ENCODE data around the gene TBC1D14.
A peak's percentile ranks its signal among the peaks of the same experiment; 100 is the strongest.
"Not testable (repeated sequence)": the region's sequence is repeated elsewhere in the genome, so short reads cannot be mapped to it uniquely, and the experiment has no call there.

The TBC1D14 gene

GRCh38 chr4:6894528-6895498, 14.8 kb upstream of the TBC1D14 start:
- Mint-ChIP-seq H3K27ac (peak overlapping the region; percentile 52), H3K9me3 (peaks cover 25% of the 10 kb centered on the region), H3K4me1 (ENCODE audit: low read depth) (peaks cover 45% of the 10 kb centered on the region)

GRCh38 chr4:6896035-6896434, 13.6 kb upstream of the TBC1D14 start:
- Mint-ChIP-seq H3K27me3 (ENCODE audit: low read depth) (no peaks in the 10 kb centered on the region), H3K36me3 (ENCODE audit: low read depth) (peaks cover 15% of the 10 kb centered on the region), H3K9me3 (peaks cover 15% of the 10 kb centered on the region), H3K4me3 (no peak overlapping the region), H3K27ac (no peak overlapping the region), H3K4me1 (ENCODE audit: low read depth) (peaks cover 55% of the 10 kb centered on the region)

More at GRCh38 chr4:6894528-6895498, 14.8 kb upstream of the TBC1D14 start:
- H3K27me3 Mint-ChIP-seq (ENCODE audit: low read depth), result no peaks in the 10 kb centered on the region
- H3K4me3 Mint-ChIP-seq, result no peak overlapping the region
- peaks cover 22% of the 10 kb centered on the region for H3K36me3 Mint-ChIP-seq (ENCODE audit: low read depth)

DNA sequence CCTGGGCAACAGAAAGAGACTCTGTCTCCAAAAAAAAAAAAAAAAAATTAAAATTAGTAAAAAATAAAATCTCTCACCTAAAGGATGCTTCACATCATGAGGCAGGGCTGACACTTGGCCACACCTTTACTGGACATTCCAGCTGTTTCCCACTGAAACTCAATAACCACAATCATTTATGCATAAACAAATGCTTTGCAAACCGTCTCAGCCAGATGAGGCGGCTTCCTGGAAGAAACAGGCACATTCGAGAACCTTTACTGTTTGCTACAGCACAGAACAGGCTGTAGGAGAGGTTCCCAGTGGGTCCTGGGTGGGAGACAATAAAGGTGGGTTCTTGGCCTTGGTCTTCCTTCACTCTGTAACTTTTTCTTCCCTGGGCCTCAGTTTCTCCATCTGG, 10.9 kb upstream of the TBC1D14 start:
- H3K36me3 Mint-ChIP-seq (ENCODE audit: low read depth), result peaks cover 11% of the 10 kb centered on the region
- peaks cover 15% of the 10 kb centered on the region for H3K9me3 Mint-ChIP-seq
- peak overlapping the region; percentile 59 for H3K4me3 Mint-ChIP-seq
- no peaks in the 10 kb centered on the region for H3K27me3 Mint-ChIP-seq (ENCODE audit: low read depth)
- peaks cover 44% of the 10 kb centered on the region for H3K4me1 Mint-ChIP-seq (ENCODE audit: low read depth)
- peak overlapping the region; percentile 98 for H3K27ac Mint-ChIP-seq

DNA sequence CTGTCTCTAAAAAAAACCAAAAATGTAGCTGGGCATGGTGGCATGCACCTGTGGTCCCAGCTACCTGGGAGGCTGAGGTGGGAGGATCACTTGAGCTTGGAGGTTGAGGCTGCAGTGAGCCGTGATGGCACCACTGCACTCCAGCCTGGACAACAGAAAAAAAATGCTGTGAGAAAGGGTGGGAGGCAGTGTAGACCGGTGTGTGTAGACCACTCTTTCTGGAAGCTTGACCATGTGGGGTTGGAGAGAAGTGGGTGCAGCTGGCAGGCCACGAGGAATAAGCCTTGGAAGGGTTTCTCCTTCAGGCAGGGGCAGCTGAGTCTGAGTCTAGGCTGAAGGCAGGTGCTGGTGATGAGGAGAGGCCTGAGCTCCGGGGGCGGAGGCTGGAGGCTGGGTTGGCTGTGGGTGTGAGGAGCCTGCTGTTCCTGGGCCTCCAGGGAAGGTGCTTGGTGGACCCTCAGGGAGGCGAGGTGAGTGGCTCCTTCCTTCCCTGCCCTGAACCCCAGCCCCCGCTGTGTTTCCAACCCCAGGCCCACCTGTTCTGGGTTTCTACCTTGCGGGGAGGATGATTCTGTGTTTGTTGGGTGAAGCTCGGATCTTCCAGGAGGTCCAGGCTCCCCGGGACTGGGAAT, 9.3 kb upstream of the TBC1D14 start:
- peaks cover 51% of the 10 kb centered on the region for H3K4me1 Mint-ChIP-seq (ENCODE audit: low read depth)
- H3K27ac Mint-ChIP-seq, result peak overlapping the region; percentile 98
- H3K9me3 Mint-ChIP-seq, result peaks cover 15% of the 10 kb centered on the region
- H3K4me3 Mint-ChIP-seq, result peak overlapping the region; percentile 59
- peaks cover 10% of the 10 kb centered on the region for H3K36me3 Mint-ChIP-seq (ENCODE audit: low read depth)
- no peaks in the 10 kb centered on the region for H3K27me3 Mint-ChIP-seq (ENCODE audit: low read depth)

DNA sequence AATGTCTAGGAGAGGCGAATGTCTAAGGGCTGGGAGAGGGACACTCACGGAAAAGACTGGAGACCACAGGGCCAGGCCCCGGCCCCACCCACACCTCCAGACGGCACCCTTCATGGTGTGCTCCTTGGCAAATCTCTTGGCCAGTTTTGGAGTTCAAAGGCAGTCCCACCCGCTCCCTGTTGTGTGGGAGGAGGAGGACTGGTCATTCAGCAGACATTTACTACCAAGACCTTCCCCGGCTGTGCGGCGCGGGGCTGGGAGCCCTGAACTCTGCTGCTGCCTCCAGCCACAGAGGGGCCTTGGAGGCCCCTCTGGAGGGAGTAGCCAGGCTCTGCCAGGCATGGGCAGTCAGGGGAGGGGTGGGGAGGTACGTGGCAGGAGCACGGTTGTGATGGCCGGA, 8.7 kb upstream of the TBC1D14 start:
- peak overlapping the region; percentile 98 for H3K27ac Mint-ChIP-seq
- H3K4me1 Mint-ChIP-seq (ENCODE audit: low read depth), result peaks cover 57% of the 10 kb centered on the region
- no peaks in the 10 kb centered on the region for H3K27me3 Mint-ChIP-seq (ENCODE audit: low read depth)
- H3K4me3 Mint-ChIP-seq, result peak overlapping the region; percentile 59
- H3K36me3 Mint-ChIP-seq (ENCODE audit: low read depth), result peaks cover 8% of the 10 kb centered on the region
- peaks cover 15% of the 10 kb centered on the region for H3K9me3 Mint-ChIP-seq

- H3K27me3 Mint-ChIP-seq (ENCODE audit: low read depth), result no peaks in the 10 kb centered on the region
- peak overlapping the region; percentile 85 for H3K27ac Mint-ChIP-seq
- H3K4me3 Mint-ChIP-seq, result peak overlapping the region; percentile 42
- peaks cover 60% of the 10 kb centered on the region for H3K4me1 Mint-ChIP-seq (ENCODE audit: low read depth)
- peaks cover 8% of the 10 kb centered on the region for H3K9me3 Mint-ChIP-seq
- H3K36me3 Mint-ChIP-seq (ENCODE audit: low read depth), result peaks cover 7% of the 10 kb centered on the region
These were observed 7.8 kb upstream of the TBC1D14 start for GRCh38 chr4:6901669-6902317.

- Mint-ChIP-seq H3K4me3 (no peak overlapping the region), H3K27me3 (ENCODE audit: low read depth) (no peaks in the 10 kb centered on the region), H3K27ac (no peak overlapping the region), H3K4me1 (ENCODE audit: low read depth) (peaks cover 60% of the 10 kb centered on the region), H3K36me3 (ENCODE audit: low read depth) (peaks cover 3% of the 10 kb centered on the region), H3K9me3 (peaks cover 4% of the 10 kb centered on the region)
These were observed 7.1 kb upstream of the TBC1D14 start for GRCh38 chr4:6902318-6903042.

DNA sequence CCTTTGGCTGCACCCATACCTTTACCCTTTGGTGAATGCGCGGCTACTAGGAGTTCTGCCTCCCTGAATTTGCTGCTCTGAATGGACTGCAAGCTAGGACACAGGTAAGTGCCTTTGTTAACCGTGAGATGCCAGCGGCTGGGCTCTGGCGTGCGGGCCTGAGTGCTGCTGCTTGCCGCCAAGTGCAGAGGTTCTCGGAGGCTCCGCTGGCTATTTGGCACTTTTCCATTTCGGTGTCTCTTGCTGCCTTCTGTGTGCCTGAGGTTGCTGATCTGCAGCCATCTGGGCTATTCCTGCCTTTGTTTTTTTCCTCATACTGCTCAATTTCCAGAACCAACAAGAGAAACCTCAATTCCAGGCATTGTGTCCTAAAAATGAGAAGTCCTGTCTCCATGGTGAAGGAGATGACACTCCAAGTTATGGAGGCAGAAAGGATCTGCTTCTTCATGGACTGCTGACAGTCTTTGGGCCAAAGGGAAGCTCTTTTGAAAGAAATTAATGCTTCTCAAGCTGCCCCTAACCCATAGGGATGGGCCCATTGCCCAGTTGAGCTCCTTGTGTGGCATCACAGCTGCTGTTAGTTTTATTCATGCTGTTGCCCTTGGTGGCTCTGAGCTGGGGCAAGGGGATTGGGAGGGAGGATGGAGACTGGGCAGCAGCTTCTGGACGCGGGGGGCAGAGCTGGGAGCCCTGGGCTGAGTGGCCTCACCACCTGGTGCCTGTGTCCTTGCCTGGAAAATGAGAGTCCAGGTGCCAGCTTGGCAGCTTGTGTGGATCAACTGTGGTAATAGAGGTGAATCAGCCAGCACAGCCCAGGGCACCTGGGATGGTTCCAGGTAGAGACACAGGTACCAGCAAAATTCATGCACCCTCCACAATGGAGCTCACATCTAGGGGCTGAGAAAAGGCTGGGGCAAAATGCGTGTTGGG, 3.8 kb upstream of the TBC1D14 start:
- Mint-ChIP-seq H3K27ac (peak overlapping the region; percentile 15), H3K4me3 (no peak overlapping the region), H3K9me3 (no peaks in the 10 kb centered on the region), H3K27me3 (ENCODE audit: low read depth) (no peaks in the 10 kb centered on the region), H3K36me3 (ENCODE audit: low read depth) (no peaks in the 10 kb centered on the region), H3K4me1 (ENCODE audit: low read depth) (peaks cover 58% of the 10 kb centered on the region)

GRCh38 chr4:6906486-6906885, 3.1 kb upstream of the TBC1D14 start:
- peaks cover 59% of the 10 kb centered on the region for H3K4me1 Mint-ChIP-seq (ENCODE audit: low read depth)
- H3K27ac Mint-ChIP-seq; H3K4me3 Mint-ChIP-seq; H3K36me3 Mint-ChIP-seq (ENCODE audit: low read depth); H3K27me3 Mint-ChIP-seq (ENCODE audit: low read depth); H3K9me3 Mint-ChIP-seq: not testable (repeated sequence)

DNA sequence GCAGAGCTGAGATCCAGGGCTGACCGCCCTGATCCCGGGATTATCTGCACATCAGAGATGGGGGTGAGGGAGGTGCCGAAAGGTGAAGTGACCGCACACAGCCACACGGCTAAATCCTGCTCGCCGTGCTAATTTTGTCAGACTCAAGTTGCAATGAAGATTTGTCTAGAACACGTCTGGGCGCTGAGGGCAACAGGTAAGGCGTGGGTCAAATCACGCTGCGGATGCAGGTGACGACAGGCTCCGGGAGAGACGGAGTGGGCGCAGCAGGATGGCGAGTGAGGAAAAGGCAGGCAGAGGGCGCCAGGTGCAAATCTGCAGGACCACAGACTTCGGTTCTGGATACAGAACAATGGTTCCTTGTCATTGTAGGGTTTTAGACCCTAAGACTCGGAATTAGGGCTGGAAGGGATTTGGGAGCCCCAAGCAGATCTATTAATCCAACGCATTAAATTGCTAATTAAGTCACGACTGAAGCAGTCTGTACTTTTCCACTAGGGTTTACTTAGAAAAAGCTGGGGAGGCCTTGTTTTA, 1.9 kb upstream of the TBC1D14 start:
- Mint-ChIP-seq H3K36me3 (ENCODE audit: low read depth) (peaks cover 6% of the 10 kb centered on the region), H3K9me3 (no peaks in the 10 kb centered on the region), H3K27me3 (ENCODE audit: low read depth) (no peaks in the 10 kb centered on the region), H3K4me1 (ENCODE audit: low read depth) (peaks cover 62% of the 10 kb centered on the region), H3K4me3 (peak overlapping the region; percentile 85), H3K27ac (peak overlapping the region; percentile 22)

DNA sequence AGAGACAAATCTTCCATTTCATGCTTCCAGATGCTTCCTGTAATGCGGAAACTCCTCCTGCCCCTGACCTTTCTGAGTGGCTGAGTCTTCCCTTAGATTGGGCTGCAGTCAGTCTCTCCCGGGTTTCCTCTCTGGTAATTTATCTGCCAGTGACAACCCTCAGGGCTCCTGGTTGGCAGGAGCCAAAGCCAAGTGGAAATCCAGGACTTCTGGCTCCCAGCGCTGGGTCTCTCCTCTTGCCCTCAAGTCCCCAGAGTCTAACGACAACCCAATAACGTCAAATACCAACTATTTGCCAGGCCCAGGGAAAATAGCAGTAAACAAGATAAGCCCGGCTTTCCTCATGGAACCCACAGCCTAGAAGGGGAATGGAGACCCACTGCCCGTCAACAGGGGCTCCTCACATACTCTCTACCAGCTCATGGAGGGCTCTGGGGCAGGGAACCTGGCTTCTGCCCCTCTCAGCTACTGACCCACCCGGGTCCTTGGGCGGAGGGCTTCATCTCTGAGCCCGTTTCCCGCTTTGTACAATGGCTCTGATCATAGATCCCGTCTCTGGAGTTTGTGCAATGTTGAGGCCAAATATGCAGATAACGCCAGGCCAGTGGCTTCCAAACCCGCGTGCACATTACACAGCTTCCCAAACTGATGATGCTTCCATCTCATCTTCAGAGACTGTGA, 1.1 kb upstream of the TBC1D14 start:
- no peaks in the 10 kb centered on the region for H3K27me3 Mint-ChIP-seq (ENCODE audit: low read depth)
- H3K9me3 Mint-ChIP-seq, result no peaks in the 10 kb centered on the region
- peak overlapping the region; percentile 85 for H3K4me3 Mint-ChIP-seq
- peaks cover 6% of the 10 kb centered on the region for H3K36me3 Mint-ChIP-seq (ENCODE audit: low read depth)
- H3K4me1 Mint-ChIP-seq (ENCODE audit: low read depth), result peaks cover 63% of the 10 kb centered on the region
- peak overlapping the region; percentile 93 for H3K27ac Mint-ChIP-seq

- peaks cover 60% of the 10 kb centered on the region for H3K4me1 Mint-ChIP-seq (ENCODE audit: low read depth)
These were observed 329 bp downstream of the TBC1D14 start for GRCh38 chr4:6909970-6910339.

More at GRCh38 chr4:6909970-6910339, 329 bp downstream of the TBC1D14 start:
- Mint-ChIP-seq H3K27me3 (ENCODE audit: low read depth) (no peaks in the 10 kb centered on the region), H3K27ac (peak overlapping the region; percentile 93), H3K4me3 (peak overlapping the region; percentile 94), H3K9me3 (no peaks in the 10 kb centered on the region), H3K36me3 (ENCODE audit: low read depth) (peaks cover 6% of the 10 kb centered on the region)
